ENCODE data around the gene THSD8. TPM values are rescaled to one million over a fixed set of nuclear protein-coding genes. Genes with fewer than 3 reads are reported as not detected.

Gene THSD8
- total and polyA plus RNA-seq, 8 donors = 0.90 to 3.9 (median 2.0) TPM

- Histone ChIP-seq H3K27ac (no peak overlapping the region), H3K9me3 (no peaks in the 10 kb centered on the region), H3K36me3 (peaks cover 0 to 36% (median 25%) of the 10 kb centered on the region in 3 donors), H3K4me1 (no peaks in the 10 kb centered on the region), H3K27me3 (no peaks in the 10 kb centered on the region), H3K4me3 (no peak overlapping the region)
- no peak for DNase-seq
- no peak for TF ChIP-seq CTCF (IDR thresholded peaks at IDR 0.05)
- WGBS, 2 donors = 94 to 95% methylated on average over 14 to 15 of the region's 15 CpGs
- no peak for ATAC-seq
- intact Hi-C loops (cut with DNase I) = loop anchor here in 1 of 3 donors (5.0 kb wide), 1 partner anchor 35 kb away; the partner anchor contains the start of genes PRDX2 and THSD8
- no peak for FAIRE-seq
Measured at GRCh38 chr19:12767666-12768065, 34.2 kb upstream of the THSD8 start.

- no peak for TF ChIP-seq CTCF (IDR thresholded peaks at IDR 0.05)
- DNase-seq = no peak
- Histone ChIP-seq H3K4me3 (no peak overlapping the region), H3K27ac (no peak overlapping the region), H3K9me3 (no peaks in the 10 kb centered on the region), H3K27me3 (no peaks in the 10 kb centered on the region), H3K4me1 (no peaks in the 10 kb centered on the region), H3K36me3 (peaks cover 0 to 22% (median 18%) of the 10 kb centered on the region in 3 donors)
- ATAC-seq = no peak
- 80 to 83% methylated on average over 35 to 37 of the region's 37 CpGs for WGBS, 2 donors
- FAIRE-seq = no peak
- intact Hi-C loops (cut with DNase I) = loop anchor here in 1 of 3 donors (5.0 kb wide), 1 partner anchor 33 kb away; the partner anchor contains the start of genes PRDX2 and THSD8
Measured at GRCh38 chr19:12769689-12770088, 32.2 kb upstream of the THSD8 start.

GRCh38 chr19:12770922-12771321 is 30.9 kb upstream of the THSD8 start:
- Histone ChIP-seq H3K4me3 (no peak overlapping the region), H3K27ac (no peak overlapping the region), H3K27me3 (no peaks in the 10 kb centered on the region), H3K9me3 (no peaks in the 10 kb centered on the region), H3K36me3 (peaks cover 0 to 19% (median 16%) of the 10 kb centered on the region in 3 donors), H3K4me1 (no peaks in the 10 kb centered on the region)
- intact Hi-C loops (cut with DNase I) = no loop called here
- ATAC-seq (no peak), FAIRE-seq (no peak), DNase-seq (no peak)
- 94 to 95% methylated on average over 13 of the region's 13 CpGs for WGBS, 2 donors
- no peak for TF ChIP-seq CTCF (IDR thresholded peaks at IDR 0.05)

GRCh38 chr19:12772323-12772722 is 29.5 kb upstream of the THSD8 start:
- TF ChIP-seq CTCF (IDR thresholded peaks at IDR 0.05) = no peak
- Histone ChIP-seq H3K36me3 (peaks cover 0 to 19% (median 13%) of the 10 kb centered on the region in 3 donors), H3K9me3 (no peaks in the 10 kb centered on the region), H3K27ac (no peak overlapping the region), H3K4me1 (peaks cover 0 to 5% (median 3%) of the 10 kb centered on the region in 3 donors), H3K4me3 (no peak overlapping the region), H3K27me3 (no peaks in the 10 kb centered on the region)
- no peak for DNase-seq
- ATAC-seq = no peak
- 86% methylated on average over 4 of the region's 4 CpGs for WGBS, 2 donors
- FAIRE-seq = no peak
- intact Hi-C loops (cut with DNase I) = no loop called here

GRCh38 chr19:12773571-12773970 is 28.3 kb upstream of the THSD8 start:
- DNase-seq (no peak), FAIRE-seq (no peak), ATAC-seq (no peak)
- WGBS, 2 donors = 88 to 89% methylated on average over 2 of the region's 2 CpGs
- peaks cover under 1 to 6% (median 5%) of the 10 kb centered on the region in 3 donors for H3K4me1 ChIP-seq
- intact Hi-C loops (cut with DNase I) = no loop called here
- H3K4me3 ChIP-seq = no peak overlapping the region
- TF ChIP-seq CTCF (IDR thresholded peaks at IDR 0.05) = no peak
- peaks cover 0 to 8% (median 6%) of the 10 kb centered on the region in 3 donors for H3K36me3 ChIP-seq
- H3K27ac ChIP-seq = no peak overlapping the region
- no peaks in the 10 kb centered on the region for H3K27me3 ChIP-seq
- no peaks in the 10 kb centered on the region for H3K9me3 ChIP-seq
